Activated T-cell treated with anti-CD3 and anti-CD28 coated beads, Interleukin-2, amount 50 U/mL, for 72 hours (primary cell): ENCODE measurements around the gene PISD. TPM values are rescaled to one million over a fixed set of nuclear protein-coding genes. Genes with fewer than 3 reads are reported as not detected.

Experiments
- ATAC-seq, 2 donors: fragments of 150-1000 bp; cut with Tn5 transposase; replicated peaks in 1 of 2; 2 replicates each; pipeline ENCODE4 v1.10.0; 2021; ENCODE audit warnings: moderate library complexity in 2 of 2, mild to moderate bottlenecking in 1 of 2
- DNase-seq, 2 donors: peaks; one replicate each; pipeline ENCODE4 v3.0.0; 2021 to 2022; ENCODE audit warnings: mixed read lengths in 1 of 2
- H3K27ac Mint-ChIP-seq: one replicate; pipeline ENCODE4 v1.8.0; 2022; ENCODE audit warnings: mild to moderate bottlenecking, moderate library complexity, mixed read lengths
- H3K27me3 Mint-ChIP-seq: one replicate; pipeline ENCODE4 v1.8.0; 2022; ENCODE audit warnings: low read depth, mixed read lengths
- H3K36me3 Mint-ChIP-seq, 2 donors: one replicate each; pipeline ENCODE4 v1.8.0; 2022; ENCODE audit warnings: mixed read lengths in 2 of 2, mild to moderate bottlenecking in 1 of 2; ENCODE audit not compliant: insufficient read depth in 2 of 2
- H3K4me1 Mint-ChIP-seq: one replicate; pipeline ENCODE4 v1.8.0; 2022; ENCODE audit warnings: low read depth, mixed read lengths
- H3K4me3 Mint-ChIP-seq, 2 donors: one replicate each; pipeline ENCODE4 v1.8.0; 2022; ENCODE audit warnings: mild to moderate bottlenecking in 2 of 2, mixed read lengths in 2 of 2, moderate library complexity in 2 of 2
- H3K9me3 Mint-ChIP-seq, 2 donors: one replicate each; pipeline ENCODE4 v1.8.0; 2022; ENCODE audit warnings: mixed read lengths in 2 of 2
- total RNA-seq, 2 donors: library from RNA; stranded (reverse); gene quantifications; one replicate each; pipeline ENCODE4 v1.2.3, GENCODE V29; 2022

PISD gene
- total RNA-seq, 2 donors from 2014 or later, result 38.0 to 38.5 TPM

- H3K27me3 Mint-ChIP-seq, result no peaks in the 10 kb centered on the region
- DNase-seq, result no peak
- H3K27ac Mint-ChIP-seq, result peak overlapping the region; percentile 93
- peaks cover 0 to 5% of the 10 kb centered on the region in 2 donors for H3K36me3 Mint-ChIP-seq
- H3K4me3 Mint-ChIP-seq, result no peak overlapping the region
- peaks cover 58% of the 10 kb centered on the region for H3K4me1 Mint-ChIP-seq
- no peak for ATAC-seq
- no peaks in the 10 kb centered on the region for H3K9me3 Mint-ChIP-seq
Observed at GRCh38 chr22:31627223-31627731, 34.7 kb downstream of the PISD start.

- Mint-ChIP-seq H3K9me3 (no peaks in the 10 kb centered on the region), H3K4me1 (peaks cover 55% of the 10 kb centered on the region), H3K27me3 (no peaks in the 10 kb centered on the region), H3K36me3 (peaks cover 0 to 5% of the 10 kb centered on the region in 2 donors), H3K27ac (peak overlapping the region; percentile 82), H3K4me3 (no peak overlapping the region)
- DNase-seq (no peak), ATAC-seq (no peak)
Observed at GRCh38 chr22:31626427-31627150, 35.4 kb downstream of the PISD start.

- Mint-ChIP-seq H3K27ac (peak overlapping the region; percentile 71), H3K4me3 (no peak overlapping the region), H3K4me1 (peaks cover 48% of the 10 kb centered on the region), H3K9me3 (no peaks in the 10 kb centered on the region), H3K27me3 (no peaks in the 10 kb centered on the region), H3K36me3 (peaks cover 0 to 5% of the 10 kb centered on the region in 2 donors)
- ATAC-seq, result no peak
- DNase-seq, result no peak
Observed at GRCh38 chr22:31625661-31626426, 36.2 kb downstream of the PISD start.

GRCh38 chr22:31625257-31625640 lies 36.8 kb downstream of the PISD start:
- DNase-seq (no peak), ATAC-seq (no peak)
- no peaks in the 10 kb centered on the region for H3K27me3 Mint-ChIP-seq
- no peaks in the 10 kb centered on the region for H3K9me3 Mint-ChIP-seq
- peaks cover 0 to 5% of the 10 kb centered on the region in 2 donors for H3K36me3 Mint-ChIP-seq
- no peak overlapping the region for H3K4me3 Mint-ChIP-seq
- H3K4me1 Mint-ChIP-seq, result peaks cover 47% of the 10 kb centered on the region
- H3K27ac Mint-ChIP-seq, result peak overlapping the region; percentile 53

- Mint-ChIP-seq H3K27ac (no peak overlapping the region), H3K27me3 (no peaks in the 10 kb centered on the region), H3K36me3 (peaks cover 2 to 4% of the 10 kb centered on the region in 2 donors), H3K4me1 (peaks cover 38% of the 10 kb centered on the region), H3K4me3 (no peak overlapping the region), H3K9me3 (no peaks in the 10 kb centered on the region)
- no peak for ATAC-seq
- no peak for DNase-seq
Observed at GRCh38 chr22:31623592-31624304, 38.3 kb downstream of the PISD start.

GRCh38 chr22:31622980-31623379 lies 39.0 kb downstream of the PISD start:
- Mint-ChIP-seq H3K36me3 (peaks cover 2 to 7% of the 10 kb centered on the region in 2 donors), H3K9me3 (no peaks in the 10 kb centered on the region), H3K27me3 (no peaks in the 10 kb centered on the region), H3K4me3 (no peak overlapping the region), H3K4me1 (peaks cover 32% of the 10 kb centered on the region), H3K27ac (peak overlapping the region; percentile 75)
- no peak for ATAC-seq
- DNase-seq, result no peak

- Mint-ChIP-seq H3K4me1 (peaks cover 22% of the 10 kb centered on the region), H3K27ac (peak overlapping the region; percentile 73), H3K4me3 (no peak overlapping the region), H3K27me3 (no peaks in the 10 kb centered on the region), H3K9me3 (no peaks in the 10 kb centered on the region), H3K36me3 (peaks cover 2 to 10% of the 10 kb centered on the region in 2 donors)
- ATAC-seq (peak in 1 of 2 donors; percentile 1), DNase-seq (no peak)
Observed at GRCh38 chr22:31621507-31622124, 40.4 kb downstream of the PISD start.

- Mint-ChIP-seq H3K4me3 (no peak overlapping the region), H3K36me3 (peaks cover 2 to 10% of the 10 kb centered on the region in 2 donors), H3K4me1 (peaks cover 21% of the 10 kb centered on the region), H3K9me3 (no peaks in the 10 kb centered on the region), H3K27me3 (no peaks in the 10 kb centered on the region), H3K27ac (peak overlapping the region; percentile 36)
- ATAC-seq, result no peak
- no peak for DNase-seq
Observed at GRCh38 chr22:31620756-31621480, 41.1 kb downstream of the PISD start.

- Mint-ChIP-seq H3K4me1 (peaks cover 22% of the 10 kb centered on the region), H3K27me3 (no peaks in the 10 kb centered on the region), H3K27ac (peak overlapping the region; percentile 77), H3K9me3 (no peaks in the 10 kb centered on the region), H3K36me3 (peaks cover 2 to 10% of the 10 kb centered on the region in 2 donors), H3K4me3 (no peak overlapping the region)
- DNase-seq, result no peak
- no peak for ATAC-seq
Observed at GRCh38 chr22:31619611-31620300, 42.3 kb downstream of the PISD start.

- Mint-ChIP-seq H3K27me3 (no peaks in the 10 kb centered on the region), H3K27ac (peak overlapping the region; percentile 22), H3K4me3 (no peak overlapping the region), H3K4me1 (peaks cover 27% of the 10 kb centered on the region), H3K9me3 (no peaks in the 10 kb centered on the region), H3K36me3 (peaks cover 2 to 14% of the 10 kb centered on the region in 2 donors)
- no peak for ATAC-seq
- no peak for DNase-seq
Observed at GRCh38 chr22:31618471-31619176, 43.4 kb downstream of the PISD start.

GRCh38 chr22:31618057-31618456 lies 44.0 kb downstream of the PISD start:
- H3K9me3 Mint-ChIP-seq, result no peaks in the 10 kb centered on the region
- peaks cover 27% of the 10 kb centered on the region for H3K4me1 Mint-ChIP-seq
- H3K27ac Mint-ChIP-seq, result peak overlapping the region; percentile 77
- ATAC-seq, result no peak
- H3K4me3 Mint-ChIP-seq, result no peak overlapping the region
- H3K27me3 Mint-ChIP-seq, result no peaks in the 10 kb centered on the region
- peaks cover 2 to 14% of the 10 kb centered on the region in 2 donors for H3K36me3 Mint-ChIP-seq
- DNase-seq, result no peak
